ENCODE results near the gene ITSN1. TPM values are rescaled to one million over a fixed set of nuclear protein-coding genes. Genes with fewer than 3 reads are reported as not detected.

ITSN1 gene
- total RNA-seq, 4 donors from 2014 or later = 33.0 to 50.5 (median 45.9) TPM

DNA sequence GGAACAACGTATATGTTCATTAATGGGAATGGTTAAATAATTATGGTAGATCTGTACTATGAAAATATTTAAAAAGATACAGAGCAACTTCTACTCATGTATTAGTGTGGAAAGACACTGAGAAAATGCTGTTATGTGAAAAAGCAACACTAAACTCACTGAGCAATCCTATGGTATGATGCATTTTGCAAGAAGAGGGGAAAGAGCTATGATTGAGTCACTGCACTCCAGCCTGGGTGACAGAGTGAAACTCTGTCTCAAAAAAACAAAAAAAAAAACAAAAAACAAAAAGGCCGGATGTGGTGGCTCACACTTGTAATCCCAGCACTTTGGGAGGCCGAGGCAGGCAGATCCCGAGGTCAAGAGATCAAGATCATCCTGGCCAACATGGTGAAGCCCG, 228.9 kb downstream of the ITSN1 start:
- Histone ChIP-seq H3K9me3 (no peaks in the 10 kb centered on the region), H3K27me3 (no peaks in the 10 kb centered on the region), H3K36me3 (no peaks in the 10 kb centered on the region), H3K4me1 (no peaks in the 10 kb centered on the region), H3K4me3 (no peak overlapping the region), H3K27ac (no peak overlapping the region)
- 82 to 100% methylated on average over 2 to 3 of the region's 5 CpGs for WGBS, 2 donors (ENCODE audit: low coverage in 1 of 2)
- no peak for ATAC-seq
- no peak for TF ChIP-seq POLR2A (IDR thresholded peaks at IDR 0.05)
- TF ChIP-seq EP300 (IDR thresholded peaks at IDR 0.05) = no peak
- TF ChIP-seq POLR2AphosphoS5 (IDR thresholded peaks at IDR 0.05) = no peak
- TF ChIP-seq, protein P1, sequence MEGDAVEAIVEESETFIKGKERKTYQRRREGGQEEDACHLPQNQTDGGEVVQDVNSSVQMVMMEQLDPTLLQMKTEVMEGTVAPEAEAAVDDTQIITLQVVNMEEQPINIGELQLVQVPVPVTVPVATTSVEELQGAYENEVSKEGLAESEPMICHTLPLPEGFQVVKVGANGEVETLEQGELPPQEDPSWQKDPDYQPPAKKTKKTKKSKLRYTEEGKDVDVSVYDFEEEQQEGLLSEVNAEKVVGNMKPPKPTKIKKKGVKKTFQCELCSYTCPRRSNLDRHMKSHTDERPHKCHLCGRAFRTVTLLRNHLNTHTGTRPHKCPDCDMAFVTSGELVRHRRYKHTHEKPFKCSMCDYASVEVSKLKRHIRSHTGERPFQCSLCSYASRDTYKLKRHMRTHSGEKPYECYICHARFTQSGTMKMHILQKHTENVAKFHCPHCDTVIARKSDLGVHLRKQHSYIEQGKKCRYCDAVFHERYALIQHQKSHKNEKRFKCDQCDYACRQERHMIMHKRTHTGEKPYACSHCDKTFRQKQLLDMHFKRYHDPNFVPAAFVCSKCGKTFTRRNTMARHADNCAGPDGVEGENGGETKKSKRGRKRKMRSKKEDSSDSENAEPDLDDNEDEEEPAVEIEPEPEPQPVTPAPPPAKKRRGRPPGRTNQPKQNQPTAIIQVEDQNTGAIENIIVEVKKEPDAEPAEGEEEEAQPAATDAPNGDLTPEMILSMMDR (IDR thresholded peaks at IDR 0.05) = no peak

DNA sequence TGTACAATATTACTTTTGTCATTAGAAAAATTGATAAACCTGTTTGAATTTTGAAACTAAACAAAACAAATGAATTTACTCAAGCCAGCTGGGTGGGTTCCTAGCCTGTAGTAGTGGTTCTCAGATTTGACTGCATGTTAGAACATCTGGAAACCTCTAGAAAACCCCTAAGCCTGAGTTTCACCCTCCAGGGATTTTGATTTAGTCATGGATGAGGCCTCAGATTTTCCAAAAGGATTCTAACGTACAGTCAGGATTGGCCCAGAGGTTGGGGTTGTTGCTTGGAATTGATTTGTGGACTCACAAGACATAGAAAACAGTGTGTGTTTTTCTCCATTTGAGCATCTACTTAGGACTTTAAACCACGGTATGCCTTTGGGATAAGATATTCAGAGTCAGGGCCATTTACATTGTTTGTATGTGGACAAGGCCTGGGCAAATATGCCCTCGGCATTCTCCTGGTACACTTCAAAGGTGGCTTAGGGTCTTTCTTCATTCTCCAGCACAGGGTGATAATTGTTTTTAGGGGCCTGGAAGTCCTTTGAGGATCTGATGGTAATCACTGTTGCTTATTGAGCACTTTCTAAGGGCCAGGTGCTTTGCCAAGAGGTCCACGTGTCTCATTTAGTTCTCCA, 230.7 kb downstream of the ITSN1 start:
- TF ChIP-seq POLR2AphosphoS5 (IDR thresholded peaks at IDR 0.05) = no peak
- TF ChIP-seq EP300 (IDR thresholded peaks at IDR 0.05) = no peak
- Histone ChIP-seq H3K36me3 (no peaks in the 10 kb centered on the region), H3K9me3 (no peaks in the 10 kb centered on the region), H3K4me1 (no peaks in the 10 kb centered on the region), H3K27ac (no peak overlapping the region), H3K4me3 (no peak overlapping the region), H3K27me3 (no peaks in the 10 kb centered on the region)
- 71 to 90% methylated on average over 3 to 4 of the region's 4 CpGs for WGBS, 2 donors (ENCODE audit: low coverage in 1 of 2)
- ATAC-seq = no peak

DNA sequence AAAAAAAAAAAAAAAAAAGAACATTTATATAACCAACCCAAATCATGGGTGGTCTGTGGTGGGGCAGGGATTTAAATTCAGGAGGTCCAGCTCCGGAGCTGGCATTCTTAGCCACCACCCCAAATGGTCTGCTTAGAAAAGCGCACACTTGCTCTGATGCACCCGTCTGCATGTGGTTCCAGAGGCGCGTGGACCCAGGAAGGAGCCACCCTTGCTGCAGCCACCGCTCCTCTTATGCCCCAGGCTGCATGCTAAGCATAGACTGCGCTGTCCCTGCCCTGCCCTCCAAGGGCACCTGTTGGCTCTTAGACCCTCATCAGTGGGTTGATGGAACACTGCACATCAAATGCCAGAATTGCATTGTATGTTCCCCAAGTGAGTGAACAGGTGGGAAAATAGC, 231.9 kb downstream of the ITSN1 start:
- ATAC-seq = no peak
- H3K4me3 ChIP-seq = no peak overlapping the region
- H3K27me3 ChIP-seq = no peaks in the 10 kb centered on the region
- no peak for TF ChIP-seq EP300 (IDR thresholded peaks at IDR 0.05)
- no peak for TF ChIP-seq POLR2A (IDR thresholded peaks at IDR 0.05)
- TF ChIP-seq POLR2AphosphoS5 (IDR thresholded peaks at IDR 0.05) = no peak
- TF ChIP-seq, protein P1 (IDR thresholded peaks at IDR 0.05) = no peak
- no peaks in the 10 kb centered on the region for H3K4me1 ChIP-seq
- H3K27ac ChIP-seq = no peak overlapping the region
- H3K36me3 ChIP-seq = no peaks in the 10 kb centered on the region
- WGBS, 2 donors (ENCODE audit: low coverage in 1 of 2) = 95 to 97% methylated on average over 3 to 5 of the region's 7 CpGs
- no peaks in the 10 kb centered on the region for H3K9me3 ChIP-seq

DNA sequence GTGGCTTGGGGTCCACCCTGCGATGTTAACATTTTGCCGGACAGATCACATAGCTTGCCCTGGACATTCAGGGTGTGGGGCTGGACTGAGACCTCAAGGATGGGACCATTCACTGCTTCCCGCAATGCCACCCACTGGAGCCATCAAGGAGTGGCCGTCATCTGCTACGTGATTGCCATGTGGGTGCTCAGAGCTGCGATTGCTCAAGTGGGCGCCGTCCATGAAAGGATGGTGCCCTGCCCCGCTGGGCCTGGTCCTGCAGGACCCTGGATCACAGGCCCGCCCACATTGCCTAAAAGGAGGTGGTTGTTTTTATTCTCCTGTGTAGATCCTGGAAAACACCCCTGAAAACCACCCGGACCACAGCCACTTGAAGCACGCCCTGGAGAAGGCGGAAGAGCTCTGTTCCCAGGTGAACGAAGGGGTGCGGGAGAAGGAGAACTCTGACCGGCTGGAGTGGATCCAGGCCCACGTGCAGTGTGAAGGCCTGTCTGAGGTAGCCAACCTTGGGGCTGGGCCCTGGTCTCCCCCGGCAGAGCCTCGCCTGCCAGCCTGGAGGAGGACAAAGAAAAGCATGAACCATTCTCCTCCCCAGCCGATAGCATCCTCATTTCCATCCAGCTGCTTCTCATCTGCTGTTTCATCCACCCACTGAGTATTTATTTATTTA, 232.9 kb downstream of the ITSN1 start:
- ATAC-seq = no peak
- 85 to 91% methylated on average over 6 to 7 of the region's 20 CpGs for WGBS, 2 donors (ENCODE audit: low coverage in 1 of 2)

DNA sequence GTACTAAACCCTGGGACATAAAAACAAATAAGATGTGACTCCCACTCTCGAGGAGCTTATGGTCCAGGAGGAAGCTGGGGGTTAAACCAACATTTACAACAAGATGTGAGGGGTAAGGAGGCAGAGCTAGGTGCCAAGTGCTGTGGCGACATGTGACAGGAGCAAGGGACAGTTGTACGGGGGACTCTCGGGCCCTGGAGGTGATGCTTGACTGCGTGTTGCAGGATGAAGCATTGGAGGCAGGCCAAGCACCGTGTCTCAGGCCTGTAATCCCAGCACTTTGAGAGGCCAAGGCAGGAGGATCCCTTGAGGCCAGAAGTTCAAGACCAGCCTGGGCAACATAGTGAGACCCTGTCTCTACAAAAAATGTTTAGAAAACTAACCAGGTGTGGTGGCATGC, 236.5 kb downstream of the ITSN1 start:
- no peak for ATAC-seq
- WGBS, 2 donors (ENCODE audit: low coverage in 1 of 2) = 77 to 89% methylated on average over 5 to 6 of the region's 6 CpGs
- H3K4me1 ChIP-seq = no peaks in the 10 kb centered on the region

More for the DNA sequence above, 232.9 kb downstream of the ITSN1 start:
- Histone ChIP-seq H3K4me1 (no peaks in the 10 kb centered on the region), H3K27ac (no peak overlapping the region), H3K27me3 (no peaks in the 10 kb centered on the region), H3K36me3 (no peaks in the 10 kb centered on the region), H3K4me3 (no peak overlapping the region), H3K9me3 (no peaks in the 10 kb centered on the region)
- no peak for TF ChIP-seq POLR2A (IDR thresholded peaks at IDR 0.05)

More for the DNA sequence above, 236.5 kb downstream of the ITSN1 start:
- Histone ChIP-seq H3K4me3 (no peak overlapping the region), H3K27ac (no peak overlapping the region), H3K27me3 (no peaks in the 10 kb centered on the region), H3K9me3 (no peaks in the 10 kb centered on the region), H3K36me3 (no peaks in the 10 kb centered on the region)
- TF ChIP-seq POLR2AphosphoS5 (IDR thresholded peaks at IDR 0.05) (no peak), EP300 (IDR thresholded peaks at IDR 0.05) (no peak), POLR2A (IDR thresholded peaks at IDR 0.05) (no peak)
- TF ChIP-seq, protein P1 (IDR thresholded peaks at IDR 0.05) = no peak
